Middle frontal gyrus (tissue), 1 donor: ENCODE data around the gene AGPAT3.

Experiments
- DNase-seq: peaks from one replicate; pipeline ENCODE4 v3.0.0-alpha.2; 2015; ENCODE audit warnings: low spot score; ENCODE audit errors: extremely low spot score

AGPAT3 gene

GRCh38 chr21:43954042-43954441 lies 89.0 kb downstream of the AGPAT3 start:
- no peak for DNase-seq

GRCh38 chr21:43954896-43955295 lies 89.9 kb downstream of the AGPAT3 start:
- no peak for DNase-seq

- no peak for DNase-seq
Measured at GRCh38 chr21:43956019-43956669, 91.1 kb downstream of the AGPAT3 start.

GRCh38 chr21:43956670-43957035 lies 91.6 kb downstream of the AGPAT3 start:
- DNase-seq = no peak

GRCh38 chr21:43957128-43957571 lies 92.1 kb downstream of the AGPAT3 start:
- no peak for DNase-seq

- DNase-seq = no peak
Measured at GRCh38 chr21:43957611-43958362, 92.8 kb downstream of the AGPAT3 start.

GRCh38 chr21:43958364-43959158 lies 93.5 kb downstream of the AGPAT3 start:
- no peak for DNase-seq

GRCh38 chr21:43959231-43960116 lies 94.5 kb downstream of the AGPAT3 start:
- no peak for DNase-seq

GRCh38 chr21:43961382-43961909 lies 96.4 kb downstream of the AGPAT3 start:
- no peak for DNase-seq

- no peak for DNase-seq
Measured at GRCh38 chr21:43965911-43966585, 101.0 kb downstream of the AGPAT3 start.

GRCh38 chr21:43966946-43967512 lies 102.0 kb downstream of the AGPAT3 start:
- no peak for DNase-seq

GRCh38 chr21:43967981-43968380 lies 103.0 kb downstream of the AGPAT3 start:
- DNase-seq = no peak

- DNase-seq = no peak
Measured at GRCh38 chr21:43968410-43969114, 103.5 kb downstream of the AGPAT3 start.

GRCh38 chr21:43969115-43969444 lies 104.1 kb downstream of the AGPAT3 start:
- DNase-seq = no peak

GRCh38 chr21:43970551-43970950 lies 105.5 kb downstream of the AGPAT3 start:
- DNase-seq = no peak

GRCh38 chr21:43971201-43971991 lies 106.4 kb downstream of the AGPAT3 start:
- no peak for DNase-seq

GRCh38 chr21:43971992-43972255 lies 106.9 kb downstream of the AGPAT3 start:
- DNase-seq = no peak

GRCh38 chr21:43972850-43973633 lies 108.0 kb downstream of the AGPAT3 start:
- no peak for DNase-seq
